ENCODE data around the gene CYP4F2.
"Not testable (repeated sequence)": the region's sequence is repeated elsewhere in the genome, so short reads cannot be mapped to it uniquely, and the experiment has no call there.

The CYP4F2 gene

DNA sequence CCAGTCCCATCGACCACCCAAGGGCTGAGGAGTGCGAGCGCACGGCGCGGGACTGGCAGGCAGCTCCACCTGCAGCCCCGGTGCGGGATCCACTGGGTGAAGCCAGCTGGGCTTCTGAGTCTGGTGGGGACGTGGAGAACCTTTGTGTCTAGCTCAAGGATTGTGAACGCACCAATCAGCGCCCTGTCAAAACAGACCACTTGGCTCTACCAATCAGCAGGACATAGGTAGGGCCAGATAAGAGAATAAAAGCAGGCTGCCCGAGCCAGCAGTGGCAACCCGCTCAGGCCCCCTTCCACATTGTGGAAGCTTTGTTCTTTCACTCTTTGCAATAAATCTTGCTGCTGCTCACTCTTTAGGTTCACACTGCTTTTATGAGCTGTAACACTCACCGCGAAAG, 2.2 kb upstream of the CYP4F2 start:
- not testable (repeated sequence) for DNase-seq

DNA sequence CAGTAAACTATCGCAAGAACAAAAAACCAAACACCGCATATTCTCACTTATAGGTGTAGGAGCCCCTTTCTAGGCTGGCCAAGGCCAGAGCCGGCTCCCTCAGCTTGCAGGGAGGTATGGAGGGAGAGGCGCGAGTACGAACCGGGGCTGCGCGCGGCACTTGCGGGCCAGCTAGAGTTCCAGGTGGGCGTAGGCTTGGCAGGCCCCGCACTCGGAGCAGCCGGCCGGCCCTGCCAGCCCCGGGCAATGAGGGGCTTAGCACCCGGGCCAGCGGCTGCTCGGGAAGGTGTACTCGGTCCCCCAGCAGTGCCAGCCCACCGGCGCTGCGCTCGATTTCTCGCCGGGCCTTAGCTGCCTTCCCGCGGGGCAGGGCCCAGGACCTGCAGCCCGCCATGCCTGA, 1.7 kb upstream of the CYP4F2 start:
- peak; percentile 19 for DNase-seq

DNA sequence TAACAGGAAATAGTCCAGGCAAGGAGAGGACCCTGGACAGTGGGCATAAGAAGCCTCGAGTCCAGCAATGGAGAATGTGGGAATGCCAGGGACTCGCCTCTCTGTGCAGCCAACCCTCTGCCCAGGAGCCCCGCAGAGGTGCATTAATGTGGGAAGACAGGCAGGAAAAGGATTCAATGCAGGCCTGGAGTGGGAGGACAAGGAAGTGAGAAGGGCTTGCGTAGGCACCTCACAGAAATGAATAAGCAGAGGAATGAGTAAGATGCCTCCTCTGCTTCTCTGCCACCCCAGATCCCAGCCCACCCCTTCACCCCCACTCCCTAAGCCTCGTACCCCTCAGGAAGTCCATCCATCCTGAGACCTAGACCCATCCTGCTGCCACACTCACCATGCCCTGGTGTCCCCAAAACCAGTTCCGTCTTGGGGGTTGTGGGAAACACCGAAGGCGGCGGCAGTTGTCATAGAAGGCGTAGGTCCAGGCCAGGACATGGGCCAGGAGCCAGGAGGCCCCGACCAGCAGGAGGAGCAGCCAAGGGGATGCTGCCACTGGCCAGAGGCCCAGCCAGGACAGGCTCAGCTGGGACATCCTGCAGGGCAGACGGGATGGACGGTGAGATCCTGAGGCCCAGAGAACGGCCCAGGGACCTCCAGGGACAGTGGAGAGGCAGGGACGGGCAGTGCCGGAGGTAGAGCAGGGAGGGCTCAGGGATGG, 692 bp downstream of the CYP4F2 start:
- DNase-seq = no peak

DNA sequence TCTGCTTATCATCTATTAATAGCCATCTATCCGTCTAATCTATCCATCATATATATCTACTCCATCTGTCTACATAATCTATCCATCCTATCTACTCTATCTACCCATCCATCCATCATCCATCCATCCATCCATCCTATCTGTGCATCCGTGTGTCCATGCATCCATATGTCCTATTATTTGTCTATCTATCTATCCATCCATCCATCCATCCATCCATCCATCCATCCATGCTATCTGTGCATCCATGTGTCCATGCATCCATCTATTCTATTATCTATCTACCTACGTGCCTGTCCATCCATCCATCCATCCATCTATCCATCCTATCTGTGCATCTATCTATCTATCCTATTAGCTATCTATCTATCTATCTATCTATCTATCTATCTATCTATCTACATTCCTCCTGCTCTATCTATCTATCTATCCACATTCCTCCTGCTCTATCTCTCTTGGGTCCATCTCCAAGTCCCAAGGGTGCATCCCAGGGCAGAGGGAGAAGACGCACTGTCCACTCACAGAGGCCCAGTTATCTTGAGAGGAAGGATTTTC, 1.9 kb downstream of the CYP4F2 start:
- no peak for DNase-seq

DNA sequence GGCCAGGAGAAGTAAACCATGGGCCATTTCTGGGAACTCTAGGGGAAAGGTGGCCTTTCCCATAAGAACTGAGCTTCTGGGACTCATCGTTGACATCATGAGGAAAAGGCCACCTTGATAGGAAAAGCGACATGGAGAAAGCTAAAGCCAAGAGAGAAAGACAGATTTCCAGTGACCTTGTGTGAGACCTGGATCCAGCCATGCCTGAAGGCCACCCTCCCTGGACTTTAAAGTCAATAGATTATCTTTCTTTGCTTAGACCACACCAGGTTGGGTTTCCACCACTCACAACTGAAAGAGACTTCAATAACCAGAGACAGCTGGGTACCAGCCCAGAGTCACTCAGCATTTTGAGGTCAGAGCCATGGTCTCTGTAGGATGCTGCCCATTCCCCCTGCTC, 3.5 kb downstream of the CYP4F2 start:
- DNase-seq = no peak

DNA sequence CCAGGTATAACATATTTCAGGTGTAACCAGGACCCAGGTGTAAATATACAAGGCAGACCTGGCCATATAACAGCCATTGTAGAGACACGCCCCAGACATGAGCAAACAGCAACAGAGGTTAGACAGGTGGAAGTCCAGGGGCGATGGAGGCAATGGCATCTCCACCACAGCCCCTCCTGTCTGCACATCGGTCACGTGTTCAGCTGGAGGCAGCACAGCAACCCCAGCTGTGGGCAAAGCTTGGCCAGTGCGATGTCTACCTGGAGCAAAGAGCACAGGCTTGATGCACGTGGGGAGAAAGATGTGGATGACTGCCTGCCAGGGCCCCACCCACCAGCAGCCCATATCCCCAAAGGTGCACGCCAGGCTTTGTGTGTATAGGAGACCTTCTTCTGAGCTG, 4.4 kb downstream of the CYP4F2 start:
- DNase-seq = no peak

DNA sequence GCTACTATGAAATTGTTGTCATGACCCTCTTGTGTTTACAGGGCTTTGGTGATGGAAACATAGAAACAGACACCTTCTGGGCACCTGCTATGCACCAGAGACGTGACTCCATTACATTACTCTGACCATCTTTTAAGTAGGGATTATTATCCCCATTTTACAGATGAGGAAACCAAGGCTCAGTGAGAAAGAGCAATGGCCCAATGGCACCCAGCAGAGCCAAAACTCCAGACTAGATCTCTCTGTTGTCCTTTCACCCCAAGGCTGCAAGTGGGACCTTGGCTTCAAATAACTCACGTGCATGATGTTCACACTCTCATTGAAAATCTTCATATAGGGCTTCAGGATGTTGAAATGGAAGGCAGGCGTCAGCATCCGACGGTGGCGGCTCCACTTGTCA, 5.9 kb downstream of the CYP4F2 start:
- no peak for DNase-seq

DNA sequence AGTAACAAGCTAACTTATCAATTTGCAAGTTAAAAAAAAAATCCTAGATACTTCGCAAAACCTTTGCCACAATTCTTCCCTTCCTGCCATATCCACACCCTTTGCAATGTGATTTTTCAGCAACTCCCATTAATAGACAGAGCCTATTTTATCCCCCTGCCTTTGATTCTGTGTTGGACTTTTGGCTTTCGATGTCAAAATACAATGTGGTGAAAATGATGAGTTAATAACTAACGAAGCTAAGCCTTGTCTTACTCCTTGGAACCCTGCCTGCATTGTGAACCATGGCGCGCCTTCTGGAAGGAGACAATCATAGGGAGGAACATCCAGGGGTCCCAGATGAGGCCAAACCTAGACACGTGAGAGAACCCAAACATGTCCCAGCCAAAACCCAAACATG, 6.4 kb downstream of the CYP4F2 start:
- no peak for DNase-seq

DNA sequence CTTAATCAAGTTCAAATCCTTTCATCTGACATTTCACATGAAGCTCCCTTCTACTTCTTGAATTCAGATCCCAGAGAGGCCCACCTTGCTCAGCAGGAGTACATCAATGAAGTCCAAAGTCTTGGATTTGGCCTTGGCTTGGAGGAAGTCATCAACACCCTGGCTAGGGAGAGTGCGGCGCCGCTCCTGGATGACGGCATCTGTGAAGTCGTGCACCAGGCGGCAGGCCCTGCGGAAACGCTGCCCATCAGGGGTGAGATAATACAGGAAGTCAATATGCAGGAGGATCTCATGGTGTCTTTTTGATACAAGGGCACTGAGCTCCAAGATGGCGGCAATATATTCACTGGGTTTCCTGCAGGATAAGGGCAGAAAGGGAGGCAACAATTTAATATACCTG, 8.5 kb downstream of the CYP4F2 start:
- not testable (repeated sequence) for DNase-seq

DNA sequence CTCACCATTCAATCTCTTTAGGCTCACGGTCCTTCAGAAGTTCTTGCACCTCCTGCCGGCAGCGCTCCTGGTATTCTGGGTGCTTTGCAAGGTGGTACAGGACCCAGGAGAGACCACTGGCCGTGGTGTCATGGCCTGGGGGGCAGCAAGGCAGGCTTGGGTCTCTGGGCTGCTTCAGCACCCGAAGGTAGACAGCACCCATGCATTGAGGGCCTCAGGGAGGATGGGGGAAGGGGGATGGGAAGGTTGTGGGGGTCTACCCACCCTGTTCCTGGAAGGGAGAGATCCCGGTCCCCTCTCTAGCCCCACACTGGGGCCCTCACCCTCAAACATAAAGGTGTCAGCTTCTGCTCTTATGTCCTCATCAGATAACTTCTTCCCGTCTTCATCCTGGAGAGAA, 12.0 kb downstream of the CYP4F2 start:
- DNase-seq = no peak

DNA sequence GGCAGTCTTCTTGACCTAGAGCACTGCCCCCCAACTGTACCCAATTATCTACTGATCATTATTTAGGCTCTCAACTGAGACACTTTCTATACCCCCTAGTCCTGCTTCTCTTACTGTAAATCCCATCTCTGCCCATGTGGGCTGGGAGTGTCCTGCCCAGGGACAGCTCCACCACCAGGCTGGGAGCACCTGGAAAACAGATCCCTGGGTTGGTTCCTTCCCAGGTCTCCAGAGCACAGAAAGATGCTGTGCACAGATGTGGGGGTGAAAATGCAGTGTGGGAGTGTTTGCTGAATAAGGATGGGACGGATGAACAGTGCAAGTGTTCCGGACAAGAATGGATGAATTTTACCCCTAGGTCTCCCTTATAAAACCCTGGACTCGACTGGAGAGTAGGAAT, 12.7 kb downstream of the CYP4F2 start:
- no peak for DNase-seq

DNA sequence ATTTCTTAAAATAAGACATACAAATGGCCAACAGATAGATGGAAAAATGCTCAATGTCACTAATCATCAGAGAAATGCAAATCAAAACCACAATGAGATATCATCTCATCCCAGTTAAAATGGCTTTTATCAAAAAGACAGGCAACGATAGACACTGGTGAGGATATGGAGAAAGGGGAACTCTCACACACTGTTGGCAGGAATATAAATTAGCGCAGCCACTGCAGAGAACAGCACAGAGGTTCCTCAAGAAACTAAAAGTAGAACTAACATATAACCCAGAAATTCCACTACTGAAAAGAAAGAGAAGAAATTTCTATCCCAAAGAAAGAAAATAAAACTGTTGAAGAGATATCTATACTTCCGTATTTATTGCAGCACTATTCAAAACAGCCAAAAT, 14.5 kb downstream of the CYP4F2 start:
- DNase-seq = not testable (repeated sequence)

DNA sequence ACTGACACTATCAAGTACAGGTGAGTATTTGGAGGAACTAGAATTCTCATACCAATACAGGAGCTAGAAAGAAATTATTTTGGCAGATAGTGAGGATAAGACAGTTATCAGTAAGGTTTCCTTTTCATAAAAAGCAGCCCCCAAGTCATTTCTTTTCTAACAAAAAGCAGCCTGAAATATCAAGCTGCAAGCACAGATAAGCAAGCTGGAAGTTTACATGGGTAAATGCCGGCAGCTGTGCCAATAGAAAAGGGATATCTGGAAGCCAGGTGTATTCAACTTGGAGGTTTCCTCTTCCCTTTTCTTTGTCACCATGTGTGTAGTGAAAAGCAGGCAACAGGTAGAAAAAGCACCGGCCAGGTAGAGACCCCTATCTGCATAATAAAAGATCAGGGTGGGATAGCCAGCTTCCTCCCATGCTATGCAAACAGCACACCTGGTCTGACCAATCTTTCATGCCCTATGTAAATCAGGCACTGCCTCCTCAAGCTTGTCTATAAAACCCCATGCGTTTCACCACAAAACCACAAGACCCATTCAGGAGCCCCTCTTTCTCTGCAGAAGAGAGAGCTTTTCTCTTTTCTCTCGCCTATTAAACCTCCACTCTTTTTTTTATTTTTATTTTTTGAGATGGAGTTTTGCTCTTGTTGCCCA, 22.9 kb downstream of the CYP4F2 start:
- no peak for DNase-seq

DNA sequence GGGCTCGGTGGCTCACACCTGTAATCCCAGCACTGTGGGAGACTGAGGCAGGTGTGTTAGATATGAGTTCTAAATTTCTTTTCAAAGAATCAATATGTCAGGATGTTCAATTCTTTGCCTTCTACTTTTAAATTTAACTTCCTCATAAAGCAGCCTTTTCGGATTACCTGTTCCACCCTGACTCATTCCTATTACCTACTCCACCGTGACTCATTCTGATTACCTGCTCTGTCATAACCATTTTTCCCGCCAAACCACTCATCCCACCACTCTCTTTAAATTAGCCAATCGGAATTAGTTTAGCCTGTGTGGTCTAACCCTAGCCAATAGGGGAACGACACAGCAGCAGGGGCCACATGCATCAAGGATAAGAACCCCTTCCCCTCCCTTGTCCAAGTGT, 24.1 kb downstream of the CYP4F2 start:
- DNase-seq = not testable (repeated sequence)

DNA sequence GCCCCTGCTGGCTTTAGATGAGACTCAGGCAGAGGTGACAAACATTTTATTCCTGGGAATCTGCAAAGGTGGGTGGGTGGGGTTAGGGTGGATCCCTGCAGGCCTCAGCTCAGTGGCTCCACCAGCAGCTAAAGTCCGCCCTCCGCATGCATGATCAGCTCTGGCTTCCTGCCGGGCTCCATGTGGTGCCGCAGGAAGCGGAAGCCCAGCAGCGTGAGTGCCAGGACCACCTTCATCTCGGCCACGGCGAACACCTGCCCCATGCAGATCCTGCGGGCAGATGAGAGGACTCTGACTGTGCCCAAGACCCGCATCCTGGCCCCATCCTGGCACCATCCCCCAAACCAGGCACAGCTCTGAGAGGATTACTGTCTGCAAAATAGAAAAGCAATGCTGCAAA, 26.3 kb downstream of the CYP4F2 start:
- no peak for DNase-seq

DNA sequence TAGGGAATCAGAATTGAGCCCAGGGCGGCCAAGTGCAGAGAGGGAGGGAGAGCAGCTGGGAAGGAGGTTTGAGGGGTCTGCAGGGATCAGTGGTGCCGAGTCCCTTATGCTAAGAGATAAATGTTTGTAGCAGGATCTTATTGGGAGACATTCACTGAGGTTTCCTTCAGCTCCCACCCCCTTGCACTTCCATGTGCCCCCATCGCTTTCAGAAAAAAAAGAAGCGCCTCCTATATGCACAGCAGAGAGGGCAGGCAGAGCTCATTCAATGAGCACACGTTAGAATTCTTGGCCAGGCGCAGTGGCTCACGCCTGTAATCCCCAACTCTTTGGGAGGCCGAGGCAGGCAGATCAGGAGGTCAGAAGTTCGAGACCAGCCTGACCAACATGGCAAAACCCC, 28.0 kb downstream of the CYP4F2 start:
- no peak for DNase-seq

DNA sequence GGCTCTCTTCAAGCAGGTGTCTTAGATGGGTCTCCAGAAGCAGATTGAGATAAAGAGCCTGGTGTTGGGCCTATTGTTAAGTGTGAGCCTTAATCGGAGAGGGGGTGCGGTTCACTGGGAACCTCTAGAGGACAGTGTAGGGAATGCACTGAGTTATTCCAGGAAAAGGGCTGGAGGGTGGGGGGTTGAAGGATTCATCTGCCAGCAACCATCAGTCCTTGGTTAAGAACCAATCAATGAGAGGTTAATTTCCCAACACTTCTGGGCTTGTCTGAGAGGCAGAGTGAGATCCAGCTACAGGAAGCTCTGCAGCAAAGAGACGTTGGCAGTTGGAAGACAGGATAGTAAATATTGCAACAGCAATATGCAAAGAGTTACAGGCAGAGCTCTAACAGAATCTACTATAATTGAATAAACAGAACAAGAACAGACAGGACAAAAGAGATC, 28.7 kb downstream of the CYP4F2 start:
- no peak for DNase-seq

DNA sequence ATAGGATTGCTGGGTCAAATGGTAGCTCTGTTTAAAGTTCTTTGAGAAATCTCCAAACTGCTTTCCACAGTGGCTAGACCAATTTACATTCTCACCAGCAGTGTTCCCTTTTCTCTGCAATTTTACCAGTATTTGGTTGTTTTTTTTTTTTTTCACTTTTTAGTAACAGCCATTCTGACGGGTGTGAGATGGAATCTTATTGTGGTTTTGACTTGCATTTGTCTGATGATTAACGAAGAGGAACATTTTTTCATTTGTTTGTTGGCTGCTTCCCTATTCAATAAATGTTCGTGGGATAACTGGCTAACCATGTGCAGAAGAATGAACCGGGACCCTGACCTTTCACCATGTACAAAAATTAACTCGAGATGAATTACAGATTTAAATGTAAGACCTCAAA, 31.2 kb downstream of the CYP4F2 start:
- no peak for DNase-seq

DNA sequence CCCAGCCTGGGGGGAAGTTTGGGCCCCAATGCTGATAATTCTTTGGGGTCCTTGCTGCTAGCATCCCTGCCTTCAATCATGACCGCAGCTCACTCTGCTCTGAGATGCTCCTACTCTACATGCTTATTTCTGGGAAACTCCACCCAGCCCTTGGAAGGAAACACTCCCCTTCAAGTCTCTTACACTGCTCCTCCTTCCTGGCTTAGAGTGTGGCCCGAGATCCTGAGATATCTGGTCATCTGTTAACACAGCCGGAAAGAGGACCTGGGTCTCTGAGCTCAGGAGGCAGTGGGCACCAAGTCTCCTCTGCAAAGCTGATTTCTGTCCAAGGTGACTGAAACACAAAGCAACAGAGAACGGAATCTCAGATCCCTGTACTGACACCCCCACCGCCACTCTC, 33.0 kb downstream of the CYP4F2 start:
- DNase-seq = no peak

DNA sequence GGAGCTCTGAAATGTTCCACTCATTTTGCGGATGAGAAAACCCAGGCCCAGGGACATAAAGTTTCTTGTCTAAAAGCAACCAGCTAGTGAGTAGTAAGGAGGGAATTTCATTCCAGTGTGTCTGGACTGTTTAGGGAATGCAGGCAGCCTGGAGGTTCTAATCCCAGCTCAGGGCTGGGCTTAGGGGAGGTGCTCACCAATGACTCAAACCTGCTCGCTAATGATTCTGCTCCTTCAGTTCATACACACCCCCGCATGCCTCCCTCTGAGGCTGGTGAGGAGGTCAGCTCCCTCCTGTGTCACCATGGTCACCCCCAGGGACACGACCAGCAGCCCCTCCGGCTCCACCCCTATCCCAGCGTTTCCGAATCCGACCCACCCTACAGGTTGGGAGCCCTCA, 34.6 kb downstream of the CYP4F2 start:
- no peak for DNase-seq

DNA sequence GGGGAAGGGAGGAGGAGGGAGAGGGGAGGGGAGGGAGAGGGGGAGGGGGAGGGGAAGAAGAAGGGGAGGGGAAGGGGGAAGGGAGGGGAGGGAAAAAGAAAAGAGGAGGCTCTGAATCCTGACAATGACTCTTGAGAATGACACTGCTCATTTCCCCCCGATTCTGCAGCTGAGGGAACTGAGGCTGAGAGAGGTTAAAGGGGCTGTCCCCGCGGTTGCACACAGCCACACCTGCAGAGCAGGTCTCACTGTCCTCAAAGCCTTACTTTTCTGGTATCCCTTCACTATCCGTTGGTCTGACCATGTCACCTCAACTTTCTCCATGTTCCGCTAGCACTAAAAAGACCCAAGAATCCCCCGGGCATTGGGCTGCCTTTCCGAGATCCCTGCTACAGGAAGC, 35.4 kb downstream of the CYP4F2 start:
- DNase-seq = no peak

DNA sequence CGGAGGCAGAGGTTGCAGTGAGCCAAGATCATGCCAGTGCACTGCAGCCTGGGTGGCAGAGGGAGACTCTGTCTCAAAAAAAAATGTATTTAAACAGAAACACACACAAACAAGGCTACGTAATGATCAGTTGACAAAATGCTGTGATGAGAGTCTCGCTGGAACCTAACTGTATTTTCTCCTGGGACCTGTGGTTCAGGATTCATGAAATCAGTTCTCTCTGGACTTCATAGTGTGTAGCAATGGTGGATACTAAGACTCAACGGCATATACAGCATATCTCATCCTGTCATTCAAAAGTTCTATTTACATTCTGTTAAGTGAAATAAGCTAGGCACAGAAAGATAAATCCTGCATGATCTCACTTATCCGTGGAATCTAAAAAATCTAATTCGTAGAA, 37.4 kb downstream of the CYP4F2 start:
- DNase-seq = no peak

DNA sequence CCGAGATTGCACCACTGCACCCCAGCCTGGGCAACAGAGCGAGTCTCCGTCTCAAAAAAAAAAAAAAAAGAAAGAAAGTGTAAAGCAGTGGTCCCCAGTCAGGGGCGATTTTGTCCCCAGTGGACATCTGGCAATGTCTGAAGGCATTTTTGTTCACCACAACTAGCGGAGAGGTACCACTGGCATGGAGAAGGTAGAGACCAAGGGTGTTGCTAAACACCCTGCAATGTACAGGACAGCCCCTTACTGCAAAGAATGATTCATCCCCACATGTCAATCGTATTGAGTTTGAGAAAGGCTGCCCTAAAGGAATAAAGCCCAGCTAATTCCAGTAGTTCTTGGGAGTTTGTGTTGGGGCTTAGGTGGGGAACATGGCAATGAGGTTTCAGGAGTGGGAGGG, 38.7 kb downstream of the CYP4F2 start:
- DNase-seq = no peak

DNA sequence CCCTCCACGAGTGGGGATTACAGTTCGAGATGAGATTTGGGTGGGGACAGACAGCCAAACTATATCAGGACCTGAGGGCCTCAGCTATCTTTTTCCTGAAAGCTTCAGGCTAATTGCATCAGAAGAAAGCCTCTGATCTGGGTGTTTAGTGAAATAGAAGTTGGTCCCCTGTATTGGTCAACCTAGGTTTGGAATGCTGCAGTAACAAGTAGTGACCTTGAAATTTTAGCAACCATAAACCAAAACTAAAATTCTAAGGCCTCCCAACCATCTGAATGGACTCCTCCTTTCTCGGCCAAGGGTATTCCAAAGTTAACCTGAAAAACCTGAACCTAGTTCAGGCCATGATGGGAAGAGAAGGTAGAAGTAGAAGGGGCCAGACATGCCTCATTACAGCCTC, 47.5 kb downstream of the CYP4F2 start:
- DNase-seq = no peak

All from right kidney (tissue), 1 donor.